Measurements from ENCODE around the gene GABPB1. TPM values are rescaled to one million over a fixed set of nuclear protein-coding genes. Genes with fewer than 3 reads are reported as not detected.

GABPB1 gene
- total and polyA plus RNA-seq, 2 of the 13 experiments (the other 11 are each of a cell fraction or from before 2014, with no cell fraction given): 17.5 to 39.5 TPM

GRCh38 chr15:50354838-50355618, at the start of gene GABPB1 (continued):
- peak; percentile 71 for TF ChIP-seq GMEB1 (CRISPR knock-in tag; IDR thresholded peaks at IDR 0.05; ENCODE audit: borderline replicate concordance)
- TF ChIP-seq KAT8 (CRISPR knock-in tag; IDR thresholded peaks at IDR 0.05): peak; percentile 93
- TF ChIP-seq ATF7-NPFF (CRISPR knock-in tag; IDR thresholded peaks at IDR 0.05; ENCODE audit: low read depth): no peak; the same call in 1 of the 2 replicates
- no peak for TF ChIP-seq GLMP (CRISPR knock-in tag; IDR thresholded peaks at IDR 0.05; ENCODE audit: borderline replicate concordance)
- no peak for TF ChIP-seq PRPF4 (IDR thresholded peaks at IDR 0.05; ENCODE audit: low read depth, low read length, poor library complexity, severe bottlenecking)
- TF ChIP-seq ZMYM3 (CRISPR knock-in tag; IDR thresholded peaks at IDR 0.05): no peak
- TF ChIP-seq ZNF326 (CRISPR knock-in tag; IDR thresholded peaks at IDR 0.05; ENCODE audit: borderline replicate concordance): no peak
- no peak for TF ChIP-seq STAT6 (CRISPR knock-in tag; IDR thresholded peaks at IDR 0.05; ENCODE audit: borderline replicate concordance)
- TF ChIP-seq ZNF343 (CRISPR knock-in tag; IDR thresholded peaks at IDR 0.05): no peak; the same call in 1 of the 2 replicates
- TF ChIP-seq SP140L (CRISPR knock-in tag; IDR thresholded peaks at IDR 0.05; ENCODE audit: borderline replicate concordance): no peak; the same call in 1 of the 2 replicates
- TF ChIP-seq PHB2 (IDR thresholded peaks at IDR 0.05; ENCODE audit: partially characterized antibody): no peak
- TF ChIP-seq TSC22D2 (CRISPR knock-in tag; IDR thresholded peaks at IDR 0.05; ENCODE audit: borderline replicate concordance): peak; percentile 75; the same call in 1 of the 2 replicates
- peak; percentile 98 for TF ChIP-seq RBM39 (IDR thresholded peaks at IDR 0.05; ENCODE audit: low read depth, low read length, poor library complexity, severe bottlenecking)
- 0 out of 2 replicates have a peak, but pooled peaks have one; percentile 32 for TF ChIP-seq HMG20A (CRISPR knock-in tag; IDR thresholded peaks at IDR 0.05; ENCODE audit: borderline replicate concordance)
- TF ChIP-seq ZNF7 (CRISPR knock-in tag; IDR thresholded peaks at IDR 0.05): no peak; the same call in 1 of the 2 replicates
- no peak for TF ChIP-seq ZNF569 (CRISPR knock-in tag; IDR thresholded peaks at IDR 0.05; ENCODE audit: borderline replicate concordance)
- peak; percentile 71; the same call in 1 of the 2 replicates for TF ChIP-seq NAIF1 (CRISPR knock-in tag; IDR thresholded peaks at IDR 0.05; ENCODE audit: borderline replicate concordance)
- peak; percentile 100 for TF ChIP-seq MYC (CRISPR knock-in tag; IDR thresholded peaks at IDR 0.05; ENCODE audit: borderline replicate concordance)
- no peak for TF ChIP-seq WIZ (CRISPR knock-in tag; IDR thresholded peaks at IDR 0.05)
- TF ChIP-seq CAMTA2 (CRISPR knock-in tag; IDR thresholded peaks at IDR 0.05; ENCODE audit: borderline replicate concordance): peak; percentile 72; the same call in 1 of the 2 replicates
- TF ChIP-seq HNF1B (CRISPR knock-in tag; IDR thresholded peaks at IDR 0.05): peak; percentile 66
- peak; percentile 44; the same call in 1 of the 2 replicates for TF ChIP-seq KLF12 (CRISPR knock-in tag; IDR thresholded peaks at IDR 0.05; ENCODE audit: borderline replicate concordance)

Data from HepG2 (cell line).